Lower leg skin (tissue), 4 donors: Measurements from ENCODE around the gene RET. TPM values are rescaled to one million over a fixed set of nuclear protein-coding genes. Genes with fewer than 3 reads are reported as not detected.
"Not testable (repeated sequence)": the region's sequence is repeated elsewhere in the genome, so short reads cannot be mapped to it uniquely, and the experiment has no call there.

Source experiments
- DNase-seq, 2 donors: peaks; one replicate each; pipeline ENCODE4 v3.0.0-alpha.2; 2019; ENCODE audit warnings: low spot score in 2 of 2
- H3K4me3 ChIP-seq: fragments of 200-600 bp; sonication (generic); 2 replicates; pipeline ENCODE4 v1.5.1; 2017; ENCODE audit warnings: mild to moderate bottlenecking, low read depth; ENCODE audit not compliant: poor library complexity, severe bottlenecking
- POLR2A ChIP-seq, 2 donors: fragments of 450-650 bp; IDR thresholded peaks; one replicate each; pipeline ENCODE4 v1.6.1; 2016 to 2017; ENCODE audit warnings: antibody characterized with exemption in 2 of 2, mild to moderate bottlenecking in 1 of 2, moderate library complexity in 1 of 2
- WGBS, 2 donors: methylation state at CpG; one replicate each; pipeline ENCODE4 v1.1.5; 2018; 5-methylcytosine and 5-hydroxymethylcytosine counted together
- intact Hi-C: fragments of 100-400 bp; cut with DNase I; formaldehyde crosslinking; loops from one replicate; pipeline ENCODE4 v1.15.0; 2023; ENCODE audit warnings: low total_unique reads
- total RNA-seq, 4 donors: library from RNA; depleted of rRNA; stranded (reverse); fragments of >200 nt; gene quantifications; one replicate each; pipeline ENCODE4 v1.1.0, GENCODE V29; 2016
- TF ChIP-seq, protein P1 (sequence below), 3 donors: fragments of 450-650 bp; IDR thresholded peaks; one replicate each; pipeline ENCODE4 v1.5.1; 2016; ENCODE audit warnings: antibody characterized with exemption in 3 of 3, mild to moderate bottlenecking in 3 of 3, moderate library complexity in 2 of 3

The RET gene
- total RNA-seq, 4 donors from 2014 or later: 0.04 to 1.3 (median 0.87) TPM

DNA sequence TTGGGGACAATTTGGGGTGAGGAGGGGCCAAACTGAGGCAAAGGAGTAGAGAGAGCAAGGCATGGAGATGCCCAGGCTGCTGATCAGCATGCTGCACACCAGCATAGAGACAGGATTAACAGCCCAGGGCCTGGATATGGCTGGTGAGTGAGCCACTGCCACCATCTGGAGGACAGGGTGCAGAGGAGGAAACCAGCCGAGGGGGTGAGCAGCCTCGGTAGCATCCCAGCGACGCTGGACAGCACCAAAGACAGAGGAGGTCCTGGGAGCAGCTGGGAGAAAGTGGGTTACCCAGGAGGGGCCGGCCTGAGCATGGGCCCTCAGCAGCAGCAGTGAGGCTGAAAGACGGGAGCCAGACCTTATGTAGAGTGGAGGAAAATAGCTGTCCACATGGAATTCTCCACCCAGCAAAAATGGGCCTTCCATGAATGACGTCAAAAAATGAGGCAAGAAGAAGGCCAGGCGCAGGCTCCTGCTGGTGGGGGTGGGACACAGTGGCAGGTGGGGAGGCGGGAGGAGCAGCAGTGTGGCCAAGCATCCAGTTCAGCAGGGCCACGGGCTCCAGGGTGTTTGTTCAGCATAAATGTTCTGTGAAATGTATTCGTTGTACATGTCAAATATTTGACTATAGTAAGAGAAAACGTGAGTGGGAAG, 16.7 kb downstream of the RET start:
- 46% methylated on average over 12 of the region's 12 CpGs for WGBS, 2 donors
- no peak for TF ChIP-seq POLR2A (IDR thresholded peaks at IDR 0.05)
- TF ChIP-seq, protein P1, sequence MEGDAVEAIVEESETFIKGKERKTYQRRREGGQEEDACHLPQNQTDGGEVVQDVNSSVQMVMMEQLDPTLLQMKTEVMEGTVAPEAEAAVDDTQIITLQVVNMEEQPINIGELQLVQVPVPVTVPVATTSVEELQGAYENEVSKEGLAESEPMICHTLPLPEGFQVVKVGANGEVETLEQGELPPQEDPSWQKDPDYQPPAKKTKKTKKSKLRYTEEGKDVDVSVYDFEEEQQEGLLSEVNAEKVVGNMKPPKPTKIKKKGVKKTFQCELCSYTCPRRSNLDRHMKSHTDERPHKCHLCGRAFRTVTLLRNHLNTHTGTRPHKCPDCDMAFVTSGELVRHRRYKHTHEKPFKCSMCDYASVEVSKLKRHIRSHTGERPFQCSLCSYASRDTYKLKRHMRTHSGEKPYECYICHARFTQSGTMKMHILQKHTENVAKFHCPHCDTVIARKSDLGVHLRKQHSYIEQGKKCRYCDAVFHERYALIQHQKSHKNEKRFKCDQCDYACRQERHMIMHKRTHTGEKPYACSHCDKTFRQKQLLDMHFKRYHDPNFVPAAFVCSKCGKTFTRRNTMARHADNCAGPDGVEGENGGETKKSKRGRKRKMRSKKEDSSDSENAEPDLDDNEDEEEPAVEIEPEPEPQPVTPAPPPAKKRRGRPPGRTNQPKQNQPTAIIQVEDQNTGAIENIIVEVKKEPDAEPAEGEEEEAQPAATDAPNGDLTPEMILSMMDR (IDR thresholded peaks at IDR 0.05): no peak
- intact Hi-C loops: no loop called here
- H3K4me3 ChIP-seq: no peak overlapping the region
- no peak for DNase-seq

DNA sequence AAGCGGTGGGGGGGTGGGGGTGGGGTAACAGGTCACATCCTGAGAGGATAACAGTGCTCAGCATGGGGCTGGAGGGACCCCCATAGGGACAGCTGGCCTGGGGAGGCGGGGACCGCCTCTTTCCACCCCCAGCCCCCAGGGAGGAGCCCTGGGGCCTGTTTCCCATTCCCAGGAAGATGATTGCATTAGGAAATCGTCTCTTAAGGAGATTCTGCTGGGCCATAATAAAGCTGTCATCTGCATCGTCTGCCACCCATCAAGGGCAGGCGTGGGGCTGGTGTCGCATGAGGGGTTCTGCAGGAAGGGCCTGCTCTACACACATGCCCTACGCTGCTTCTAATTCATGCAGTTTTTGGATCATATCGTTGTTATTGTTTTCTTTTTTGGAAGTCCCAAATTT, 17.2 kb downstream of the RET start:
- DNase-seq: no peak
- WGBS, 2 donors: 66 to 68% methylated on average over 9 of the region's 9 CpGs
- no peak overlapping the region for H3K4me3 ChIP-seq
- TF ChIP-seq, protein P1 (IDR thresholded peaks at IDR 0.05): no peak
- TF ChIP-seq POLR2A (IDR thresholded peaks at IDR 0.05): no peak
- intact Hi-C loops: no loop called here

DNA sequence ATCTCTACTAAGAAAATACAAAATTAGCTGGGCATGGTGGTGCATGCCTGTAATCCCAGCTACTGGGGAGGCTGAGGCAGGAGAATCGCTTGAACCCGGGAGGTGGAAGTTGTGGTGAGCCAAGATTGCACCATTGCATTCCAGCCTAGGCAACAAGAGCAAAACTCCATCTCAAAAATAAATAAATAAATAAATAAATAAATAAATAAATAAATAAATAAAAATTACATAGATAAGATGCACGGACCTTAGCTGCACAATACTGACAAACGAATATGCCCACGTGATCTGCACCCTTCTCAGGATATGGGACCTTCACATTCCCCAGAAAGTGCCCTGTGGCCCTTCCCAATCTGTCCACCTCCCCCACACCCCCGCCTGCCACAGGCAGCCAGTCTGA, 22.5 kb downstream of the RET start:
- 92 to 93% methylated on average over 6 of the region's 6 CpGs for WGBS, 2 donors
- intact Hi-C loops, H3K4me3 ChIP-seq, DNase-seq: not testable (repeated sequence)

DNA sequence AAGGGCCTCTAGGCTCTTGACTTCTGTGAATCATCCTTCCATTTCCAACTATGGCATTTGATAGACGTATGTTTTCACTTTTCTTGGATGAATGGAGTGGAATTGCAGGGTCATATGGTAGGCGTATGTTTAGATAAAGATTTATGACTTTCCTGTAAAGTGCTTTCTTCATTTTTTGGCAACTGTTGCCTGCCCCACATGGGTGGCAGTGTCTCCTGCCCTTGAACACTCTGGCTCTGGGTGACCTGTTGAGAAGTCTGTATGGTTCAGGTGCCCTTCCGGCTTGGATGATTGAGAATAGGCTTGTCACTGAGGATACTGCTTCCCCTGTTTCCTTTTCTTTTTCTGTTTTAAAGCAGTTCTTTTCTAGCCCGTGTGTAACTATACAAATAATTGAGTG, 23.1 kb downstream of the RET start:
- no peak overlapping the region for H3K4me3 ChIP-seq
- intact Hi-C loops: loop anchor here (10.0 kb wide), 1 partner anchor 345 kb away; no protein-coding TSS in a partner anchor
- no peak for TF ChIP-seq POLR2A (IDR thresholded peaks at IDR 0.05)
- TF ChIP-seq, protein P1 (IDR thresholded peaks at IDR 0.05): no peak
- WGBS, 2 donors: 57 to 61% methylated on average over 4 of the region's 4 CpGs
- no peak for DNase-seq

DNA sequence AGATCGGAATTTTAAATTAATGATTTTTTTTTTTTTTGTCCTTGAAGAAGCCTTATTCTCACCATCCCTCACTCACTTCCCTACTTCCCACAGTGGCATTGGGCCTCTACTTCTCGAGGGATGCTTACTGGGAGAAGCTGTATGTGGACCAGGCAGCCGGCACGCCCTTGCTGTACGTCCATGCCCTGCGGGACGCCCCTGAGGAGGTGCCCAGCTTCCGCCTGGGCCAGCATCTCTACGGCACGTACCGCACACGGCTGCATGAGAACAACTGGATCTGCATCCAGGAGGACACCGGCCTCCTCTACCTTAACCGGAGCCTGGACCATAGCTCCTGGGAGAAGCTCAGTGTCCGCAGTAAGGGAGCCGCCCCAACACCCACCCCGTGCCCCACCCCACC, 23.5 kb downstream of the RET start:
- TF ChIP-seq, protein P1 (IDR thresholded peaks at IDR 0.05): no peak
- no peak for TF ChIP-seq POLR2A (IDR thresholded peaks at IDR 0.05)
- intact Hi-C loops: loop anchor here (10.0 kb wide), 1 partner anchor 346 kb away; no protein-coding TSS in a partner anchor
- no peak for DNase-seq
- WGBS, 2 donors: 88 to 91% methylated on average over 17 of the region's 17 CpGs
- H3K4me3 ChIP-seq: no peak overlapping the region

DNA sequence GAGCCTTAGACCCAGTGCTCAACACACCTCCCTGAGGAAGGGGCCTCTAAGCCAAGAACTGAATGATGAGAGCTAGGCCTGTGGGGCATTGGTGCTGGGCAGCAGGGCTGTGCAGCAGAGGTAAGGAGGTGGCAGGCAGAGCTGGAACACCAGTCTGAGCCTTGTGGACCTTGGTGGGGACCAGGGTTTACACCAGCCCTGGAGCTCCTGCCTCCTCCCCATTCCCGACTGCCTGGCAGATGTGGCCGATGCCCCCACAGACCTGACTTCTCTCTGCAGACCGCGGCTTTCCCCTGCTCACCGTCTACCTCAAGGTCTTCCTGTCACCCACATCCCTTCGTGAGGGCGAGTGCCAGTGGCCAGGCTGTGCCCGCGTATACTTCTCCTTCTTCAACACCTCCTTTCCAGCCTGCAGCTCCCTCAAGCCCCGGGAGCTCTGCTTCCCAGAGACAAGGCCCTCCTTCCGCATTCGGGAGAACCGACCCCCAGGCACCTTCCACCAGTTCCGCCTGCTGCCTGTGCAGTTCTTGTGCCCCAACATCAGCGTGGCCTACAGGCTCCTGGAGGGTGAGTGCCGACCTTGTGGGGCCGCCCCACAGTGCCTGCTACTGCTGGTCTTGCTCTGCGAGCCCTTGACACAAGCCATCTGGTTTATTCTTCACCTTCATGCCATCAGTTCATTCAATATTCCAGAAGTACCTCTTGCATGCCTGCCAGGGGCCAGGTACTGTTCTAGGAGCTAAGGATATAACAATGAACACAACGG, 25.4 kb downstream of the RET start:
- intact Hi-C loops: loop anchor here (10.0 kb wide), 1 partner anchor 347 kb away; no protein-coding TSS in a partner anchor
- WGBS, 2 donors: 85 to 88% methylated on average over 19 of the region's 19 CpGs
- no peak overlapping the region for H3K4me3 ChIP-seq
- no peak for DNase-seq
- TF ChIP-seq POLR2A (IDR thresholded peaks at IDR 0.05): no peak
- TF ChIP-seq, protein P1 (IDR thresholded peaks at IDR 0.05): no peak
